H9 (cell line): Measurements from ENCODE around the gene CDO1. TPM values are rescaled to one million over a fixed set of nuclear protein-coding genes. Genes with fewer than 3 reads are reported as not detected.

Experiments
- DNase-seq: peaks from one replicate; pipeline ENCODE4 v3.0.0-alpha.2; 2017
- H2AFZ ChIP-seq: one replicate; pipeline ENCODE4 v1.6.1; 2013; ENCODE audit warnings: mild to moderate bottlenecking, low read length, control low read depth, moderate library complexity
- H2AK5ac ChIP-seq: 2 replicates; pipeline ENCODE4 v1.6.1; 2013; ENCODE audit warnings: low read length, control low read depth, mixed read lengths; ENCODE audit not compliant: insufficient read length
- H2BK120ac ChIP-seq: one replicate; pipeline ENCODE4 v1.6.1; 2013; ENCODE audit warnings: low read depth, mild to moderate bottlenecking, low read length, control low read depth, inconsistent platforms; ENCODE audit not compliant: poor library complexity, severe bottlenecking
- H2BK12ac ChIP-seq: 2 replicates; pipeline ENCODE4 v1.6.1; 2013; ENCODE audit warnings: low read length, control low read depth, mixed read lengths, low read depth; ENCODE audit not compliant: insufficient read length
- H2BK15ac ChIP-seq: 2 replicates; pipeline ENCODE4 v1.6.1; 2013; ENCODE audit warnings: low read depth, low read length, control low read depth
- H2BK20ac ChIP-seq: one replicate; pipeline ENCODE4 v1.6.1; 2013; ENCODE audit warnings: low read depth, mild to moderate bottlenecking, low read length, control low read depth, inconsistent platforms; ENCODE audit not compliant: poor library complexity, severe bottlenecking
- H2BK5ac ChIP-seq: 2 replicates; pipeline ENCODE4 v1.6.1; 2013; ENCODE audit warnings: low read length, control low read depth, mixed read lengths; ENCODE audit not compliant: insufficient read length
- H3K14ac ChIP-seq: 2 replicates; pipeline ENCODE4 v1.6.1; 2013; ENCODE audit warnings: low read length, control low read depth; ENCODE audit not compliant: insufficient read depth
- H3K18ac ChIP-seq: 2 replicates; pipeline ENCODE4 v1.6.1; 2013; ENCODE audit warnings: low read depth, mild to moderate bottlenecking, mixed read lengths, low read length, control low read depth; ENCODE audit not compliant: insufficient read length
- H3K23ac ChIP-seq: 2 replicates; pipeline ENCODE4 v1.6.1; 2013; ENCODE audit warnings: low read length, control low read depth, mixed read lengths, low read depth; ENCODE audit not compliant: insufficient read length
- H3K23me2 ChIP-seq: 2 replicates; pipeline ENCODE4 v1.6.1; 2013; ENCODE audit warnings: low read depth, mild to moderate bottlenecking, mixed read lengths, low read length, control low read depth; ENCODE audit not compliant: insufficient read length, poor library complexity, severe bottlenecking
- H3K27ac ChIP-seq: 2 replicates; pipeline ENCODE4 v1.5.1; 2013; ENCODE audit warnings: low read length, control low read depth, mixed read lengths, low read depth; ENCODE audit not compliant: insufficient read length
- H3K27me3 ChIP-seq: 2 replicates; pipeline ENCODE4 v1.6.1; 2013; ENCODE audit warnings: low read length, control low read depth, inconsistent platforms; ENCODE audit not compliant: insufficient read depth
- H3K4ac ChIP-seq: 2 replicates; pipeline ENCODE4 v1.6.1; 2013; ENCODE audit warnings: low read depth, mild to moderate bottlenecking, control low read depth, inconsistent platforms, low read length, moderate library complexity
- H3K4me1 ChIP-seq: 2 replicates; pipeline ENCODE4 v1.6.1; 2013; ENCODE audit warnings: low read length, control low read depth, inconsistent platforms; ENCODE audit not compliant: insufficient read depth
- H3K4me2 ChIP-seq: 2 replicates; pipeline ENCODE4 v1.6.1; 2013; ENCODE audit warnings: low read length, control low read depth, mixed read lengths; ENCODE audit not compliant: insufficient read length, insufficient read depth
- H3K56ac ChIP-seq: 2 replicates; pipeline ENCODE4 v1.6.1; 2013; ENCODE audit warnings: low read depth, mild to moderate bottlenecking, mixed read lengths, low read length, control low read depth; ENCODE audit not compliant: insufficient read length
- H3K79me1 ChIP-seq: 2 replicates; pipeline ENCODE4 v1.6.1; 2013; ENCODE audit warnings: low read depth, mild to moderate bottlenecking, moderate library complexity, low read length, control low read depth, inconsistent platforms; ENCODE audit not compliant: insufficient read depth, poor library complexity, severe bottlenecking
- H3K79me2 ChIP-seq: 2 replicates; pipeline ENCODE4 v1.6.1; 2013; ENCODE audit warnings: low read length, control low read depth, inconsistent platforms; ENCODE audit not compliant: insufficient read depth
- H3K9ac ChIP-seq: 2 replicates; pipeline ENCODE4 v1.6.1; 2013; ENCODE audit warnings: low read length, control low read depth, mixed read lengths; ENCODE audit not compliant: insufficient read length; ENCODE audit errors: extremely low read depth
- H3K9me3 ChIP-seq: one replicate; pipeline ENCODE4 v1.6.1; 2013; ENCODE audit warnings: low read depth, low read length, inconsistent platforms; ENCODE audit not compliant: control insufficient read depth
- H3T11ph ChIP-seq: one replicate; pipeline ENCODE4 v1.6.1; 2013; ENCODE audit warnings: mild to moderate bottlenecking, low read length, control low read depth, inconsistent platforms
- H4K20me1 ChIP-seq: one replicate; pipeline ENCODE4 v1.6.1; 2013; ENCODE audit not compliant: control insufficient read depth, insufficient read length, insufficient read depth
- H4K5ac ChIP-seq: 2 replicates; pipeline ENCODE4 v1.6.1; 2013; ENCODE audit warnings: low read depth, mild to moderate bottlenecking, mixed read lengths, low read length, control low read depth; ENCODE audit not compliant: insufficient read length
- H4K8ac ChIP-seq: replicated peaks from 2 replicates; pipeline ENCODE4 v1.6.1; 2013; ENCODE audit warnings: low read length, control low read depth, mixed read lengths, low read depth; ENCODE audit not compliant: insufficient read length
- H4K91ac ChIP-seq: 2 replicates; pipeline ENCODE4 v1.6.1; 2013; ENCODE audit warnings: low read depth, mild to moderate bottlenecking, moderate library complexity, mixed read lengths, low read length, control low read depth; ENCODE audit not compliant: insufficient read length
- H3K27ac Mint-ChIP-seq, 3 experiments: 2 replicates in 2 of 3; 3 replicates in 1 of 3; pipeline ENCODE4 v1.8.0; 2020 to 2021; ENCODE audit warnings: mixed read lengths in 3 of 3, mild to moderate bottlenecking in 1 of 3, moderate library complexity in 1 of 3
- H3K27me3 Mint-ChIP-seq: 2 replicates; pipeline ENCODE4 v1.8.0; 2021; ENCODE audit warnings: low read depth, mild to moderate bottlenecking, moderate library complexity, mixed read lengths
- H3K36me3 Mint-ChIP-seq, 3 experiments: 2 replicates in 2 of 3; 3 replicates in 1 of 3; pipeline ENCODE4 v1.8.0; 2020 to 2021; ENCODE audit warnings: low read depth in 3 of 3, mixed read lengths in 3 of 3; ENCODE audit not compliant: insufficient read depth in 1 of 3
- H3K4me1 Mint-ChIP-seq, 2 experiments: 2 replicates each; pipeline ENCODE4 v1.8.0; 2020; ENCODE audit warnings: mixed read lengths in 2 of 2
- H3K4me3 Mint-ChIP-seq, 2 experiments: 2 replicates in 1 of 2; 3 replicates in 1 of 2; pipeline ENCODE4 v1.8.0; 2020 to 2021; ENCODE audit warnings: mild to moderate bottlenecking in 2 of 2, mixed read lengths in 2 of 2, moderate library complexity in 1 of 2
- H3K9me3 Mint-ChIP-seq, 2 experiments: 2 replicates in 1 of 2; 3 replicates in 1 of 2; pipeline ENCODE4 v1.8.0; 2020; ENCODE audit warnings: mild to moderate bottlenecking in 2 of 2, mixed read lengths in 2 of 2, moderate library complexity in 1 of 2
- WGBS: extraction: QIAGEN DNeasy Blood & Tissue Kit; methylation state at CpG from one replicate; pipeline ENCODE4 v1.1.7; 2013; ENCODE audit warnings: missing lambda C conversion rate, low lambda C conversion rate, mixed read lengths; ENCODE audit not compliant: insufficient read length; ENCODE audit errors: extremely low coverage; 5-methylcytosine and 5-hydroxymethylcytosine counted together
- total RNA-seq: library from RNA; stranded (reverse); gene quantifications from 2 replicates; pipeline ENCODE4 v1.2.1, GENCODE V29; 2021
- TF ChIP-seq, protein P1 (sequence below): fragments of 200-600 bp; sonication (generic); conservative IDR thresholded peaks from 3 replicates; pipeline ENCODE4 v1.8.0; 2021; ENCODE audit warnings: antibody characterized with exemption, mild to moderate bottlenecking

The CDO1 gene
- total RNA-seq, 1 experiment from 2014 or later = 11.2 TPM

DNA sequence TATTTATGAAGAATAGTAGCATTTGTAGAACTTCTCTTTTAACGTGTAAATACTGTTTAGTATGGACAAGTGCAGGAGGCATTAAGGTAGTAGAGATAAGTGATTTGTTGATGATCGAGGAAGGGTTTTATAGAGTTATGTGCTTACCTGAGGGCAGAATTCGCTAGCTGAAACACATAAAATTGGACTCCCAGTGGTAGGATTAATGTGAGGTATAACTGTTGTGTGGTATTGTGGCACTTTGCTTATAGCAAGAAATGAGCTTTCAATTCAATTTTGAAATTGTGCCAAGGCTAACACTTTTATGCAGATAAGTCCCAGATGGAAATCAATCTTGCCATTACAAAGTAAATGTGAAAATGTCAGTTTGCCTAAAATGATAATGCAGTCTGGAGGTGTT, 26.5 kb upstream of the CDO1 start:
- H4K20me1 ChIP-seq = no peaks in the 10 kb centered on the region
- peaks cover 8% of the 10 kb centered on the region for H3K23me2 ChIP-seq
- no peak overlapping the region for H2BK5ac ChIP-seq
- H2BK120ac ChIP-seq = no peak overlapping the region
- no peak overlapping the region for H3T11ph ChIP-seq
- Mint-ChIP-seq H3K4me1 (peaks cover 23 to 27% of the 10 kb centered on the region in 2 experiments), H3K4me3 (peak overlapping the region; percentile 94 to 97), H3K9me3 (no peaks in the 10 kb centered on the region), H3K27me3 (no peaks in the 10 kb centered on the region), H3K27ac (no peak overlapping the region), H3K36me3 (peaks cover 0 to 5% (median under 1%) of the 10 kb centered on the region in 3 experiments; a peak in 4 of 7 replicates)
- no peak overlapping the region for H3K23ac ChIP-seq
- H2BK12ac ChIP-seq = no peak overlapping the region
- H3K27me3 ChIP-seq = no peaks in the 10 kb centered on the region
- H3K4me2 ChIP-seq = peak overlapping the region; percentile 100
- no peaks in the 10 kb centered on the region for H3K9me3 ChIP-seq
- no peak overlapping the region for H2AK5ac ChIP-seq
- H3K4me1 ChIP-seq = no peaks in the 10 kb centered on the region
- peaks cover 9% of the 10 kb centered on the region; the same call in 1 of the 2 replicates for H3K79me2 ChIP-seq
- DNase-seq = no peak
- peaks cover 10% of the 10 kb centered on the region for H3K79me1 ChIP-seq
- TF ChIP-seq, protein P1, sequence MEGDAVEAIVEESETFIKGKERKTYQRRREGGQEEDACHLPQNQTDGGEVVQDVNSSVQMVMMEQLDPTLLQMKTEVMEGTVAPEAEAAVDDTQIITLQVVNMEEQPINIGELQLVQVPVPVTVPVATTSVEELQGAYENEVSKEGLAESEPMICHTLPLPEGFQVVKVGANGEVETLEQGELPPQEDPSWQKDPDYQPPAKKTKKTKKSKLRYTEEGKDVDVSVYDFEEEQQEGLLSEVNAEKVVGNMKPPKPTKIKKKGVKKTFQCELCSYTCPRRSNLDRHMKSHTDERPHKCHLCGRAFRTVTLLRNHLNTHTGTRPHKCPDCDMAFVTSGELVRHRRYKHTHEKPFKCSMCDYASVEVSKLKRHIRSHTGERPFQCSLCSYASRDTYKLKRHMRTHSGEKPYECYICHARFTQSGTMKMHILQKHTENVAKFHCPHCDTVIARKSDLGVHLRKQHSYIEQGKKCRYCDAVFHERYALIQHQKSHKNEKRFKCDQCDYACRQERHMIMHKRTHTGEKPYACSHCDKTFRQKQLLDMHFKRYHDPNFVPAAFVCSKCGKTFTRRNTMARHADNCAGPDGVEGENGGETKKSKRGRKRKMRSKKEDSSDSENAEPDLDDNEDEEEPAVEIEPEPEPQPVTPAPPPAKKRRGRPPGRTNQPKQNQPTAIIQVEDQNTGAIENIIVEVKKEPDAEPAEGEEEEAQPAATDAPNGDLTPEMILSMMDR = no peak
- no peak overlapping the region for H3K9ac ChIP-seq
- no peak overlapping the region for H3K56ac ChIP-seq
- no peak overlapping the region for H4K5ac ChIP-seq
- no peak overlapping the region for H2BK15ac ChIP-seq
- no peak overlapping the region for H2AFZ ChIP-seq
- no peak overlapping the region for H3K4ac ChIP-seq
- no peak overlapping the region for H4K8ac ChIP-seq
- WGBS = 100% methylated on average over 1 of the region's 3 CpGs
- no peak overlapping the region for H3K14ac ChIP-seq
- H2BK20ac ChIP-seq = no peak overlapping the region
- no peak overlapping the region for H3K27ac ChIP-seq
- H3K18ac ChIP-seq = no peak overlapping the region
- H4K91ac ChIP-seq = no peak overlapping the region
